Activated naive CD4-positive, alpha-beta T cell treated with anti-CD3 and anti-CD28 coated beads, Interleukin-2, amount 50 U/mL, for 16 hours (primary cell): ENCODE results near the gene IFNL4.
"Not testable (repeated sequence)": the region's sequence is repeated elsewhere in the genome, so short reads cannot be mapped to it uniquely, and the experiment has no call there.

Experiments used
- DNase-seq: peaks from one replicate; pipeline ENCODE4 v3.0.0-alpha.2; 2020

Gene IFNL4

GRCh38 chr19:39254531-39255345, 6.1 kb upstream of the IFNL4 start:
- DNase-seq, result no peak

DNA sequence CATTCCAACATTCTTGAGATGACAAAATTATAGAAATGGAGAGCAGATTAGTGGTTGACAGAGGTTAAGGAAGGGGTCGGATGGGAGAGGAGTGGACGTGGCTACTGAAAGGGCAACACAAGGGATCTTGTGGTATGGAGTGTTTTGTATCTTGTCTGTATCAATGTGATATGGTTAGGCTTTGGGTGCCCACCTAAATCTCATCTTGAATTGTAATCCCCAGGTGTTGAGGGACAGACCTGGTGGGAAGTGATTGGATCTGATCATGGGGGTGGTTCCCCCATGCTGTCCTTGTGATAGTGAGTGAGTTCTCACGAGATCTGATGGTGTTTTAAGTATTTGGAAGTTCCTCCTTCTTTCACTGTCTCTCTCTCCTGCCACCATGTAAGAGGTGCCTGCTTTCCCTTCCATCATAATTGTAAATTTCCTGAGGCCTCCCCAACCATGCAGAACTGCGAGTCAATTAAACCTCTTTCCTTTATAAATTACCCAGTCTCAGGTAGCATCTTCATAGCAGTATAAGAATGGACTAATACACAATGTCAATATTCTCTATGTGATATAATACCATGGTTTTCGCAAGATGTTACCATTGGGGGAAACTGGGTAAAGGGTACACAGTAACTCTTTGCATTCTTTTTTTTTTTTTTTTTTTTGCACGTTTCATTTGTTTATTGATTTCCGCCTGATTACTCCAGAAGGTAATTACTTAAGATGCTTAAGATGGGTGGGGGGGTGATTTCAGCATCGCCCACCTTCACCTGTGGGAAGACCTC, 4.9 kb upstream of the IFNL4 start:
- DNase-seq, result no peak

- DNase-seq, result no peak
Measured at GRCh38 chr19:39252458-39252857, 3.8 kb upstream of the IFNL4 start.

DNA sequence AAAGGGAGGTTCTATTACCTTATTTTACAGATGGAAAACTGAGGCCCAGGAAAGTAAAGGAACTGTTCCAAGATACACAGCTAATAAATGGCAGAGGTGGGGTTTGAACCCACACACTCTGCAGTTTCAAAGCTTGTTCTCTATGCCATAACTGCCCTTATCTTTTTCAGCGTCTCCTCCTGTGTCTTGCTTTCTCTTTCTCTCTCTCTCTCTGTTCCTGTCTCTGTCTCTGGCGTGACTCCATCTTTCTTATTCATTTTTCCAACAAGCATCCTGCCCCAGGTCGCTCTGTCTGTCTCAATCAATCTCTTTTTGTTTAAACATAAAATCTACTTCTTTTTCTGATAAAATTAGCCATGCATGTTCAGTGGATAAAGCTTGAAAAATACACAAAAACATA, 3.2 kb upstream of the IFNL4 start:
- DNase-seq, result no peak

- DNase-seq, result no peak
Measured at GRCh38 chr19:39251081-39251480, 2.4 kb upstream of the IFNL4 start.

- DNase-seq, result no peak
Measured at GRCh38 chr19:39247701-39248664, 673 bp downstream of the IFNL4 start.

GRCh38 chr19:39246951-39247669, 1.5 kb downstream of the IFNL4 start:
- DNase-seq, result peak; percentile 47

- DNase-seq, result not testable (repeated sequence)
Measured at GRCh38 chr19:39245166-39245565, 3.5 kb downstream of the IFNL4 start.

GRCh38 chr19:39244410-39245100, 4.1 kb downstream of the IFNL4 start, which contains the start of gene IFNL3:
Gene IFNL3, minus strand, starts transcription at chr19:39245006. Its CDS starts 39 bp downstream, at chr19:39244967.
- DNase-seq, result not testable (repeated sequence)

DNA sequence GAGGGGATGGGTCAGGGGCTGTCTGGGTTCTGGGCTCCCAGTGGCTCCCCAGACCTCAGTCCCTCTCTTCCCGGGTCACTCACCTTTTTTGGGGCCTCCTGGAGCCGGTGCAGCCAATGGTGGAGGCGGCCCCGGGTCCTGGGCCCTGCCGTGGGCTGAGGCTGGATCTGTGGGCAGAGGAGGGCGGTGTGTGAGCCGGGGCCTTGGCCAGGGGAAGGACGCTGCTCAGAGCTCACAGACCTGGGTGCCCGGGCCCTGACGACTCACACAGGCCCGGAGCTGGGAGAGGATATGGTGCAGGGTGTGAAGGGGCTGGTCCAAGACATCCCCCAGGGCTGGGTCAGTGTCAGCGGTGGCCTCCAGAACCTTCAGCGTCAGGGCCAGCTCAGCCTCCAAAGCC, 4.9 kb downstream of the IFNL4 start:
- not testable (repeated sequence) for DNase-seq

- DNase-seq, result no peak
Measured at GRCh38 chr19:39240421-39240820, 8.2 kb downstream of the IFNL4 start.

GRCh38 chr19:39238944-39239343, 9.7 kb downstream of the IFNL4 start:
- DNase-seq, result no peak

- DNase-seq, result no peak
Measured at GRCh38 chr19:39238209-39238608, 10.4 kb downstream of the IFNL4 start.

- DNase-seq, result peak; percentile 59
Measured at GRCh38 chr19:39237200-39238184, 11.2 kb downstream of the IFNL4 start.

DNA sequence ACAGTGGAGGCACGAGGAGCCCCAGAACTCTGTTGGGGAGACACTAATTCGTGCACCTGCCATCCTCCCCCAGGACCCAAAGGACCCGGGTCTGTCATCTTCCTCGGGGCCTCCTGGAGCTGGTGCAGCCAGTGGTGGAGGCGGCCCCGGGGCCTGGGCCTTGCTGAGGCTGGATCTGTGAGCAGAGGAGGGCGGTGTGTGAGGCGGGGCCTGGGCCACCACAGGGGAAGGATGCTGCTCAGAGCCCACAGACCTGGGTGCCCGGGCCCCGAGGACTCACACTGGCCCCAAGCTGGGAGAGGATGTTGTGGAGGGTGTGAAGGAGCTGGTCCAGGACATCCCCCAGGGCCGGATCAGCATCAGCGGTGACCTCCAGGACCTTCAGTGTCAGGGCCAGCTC, 12.1 kb downstream of the IFNL4 start:
- peak; percentile 20 for DNase-seq

DNA sequence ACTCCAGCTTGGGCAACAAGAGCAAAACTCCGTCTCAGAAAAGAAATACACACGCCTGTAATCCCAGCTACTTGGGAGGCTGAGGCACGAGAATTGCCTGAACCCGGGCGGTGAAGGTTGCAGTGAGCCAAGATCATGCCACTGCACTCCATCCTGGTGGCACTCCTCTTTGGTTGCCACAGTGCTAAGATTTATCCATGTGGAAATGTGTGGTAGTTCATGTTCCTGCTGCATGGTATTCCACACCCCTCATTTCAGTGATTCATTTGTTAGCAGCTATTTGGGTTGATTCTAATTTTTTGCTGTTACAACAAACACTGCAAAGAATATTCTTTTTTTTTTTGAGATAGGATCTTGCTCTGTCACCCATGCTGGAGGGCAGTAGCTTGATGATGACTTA, 15.9 kb downstream of the IFNL4 start:
- DNase-seq, result no peak

DNA sequence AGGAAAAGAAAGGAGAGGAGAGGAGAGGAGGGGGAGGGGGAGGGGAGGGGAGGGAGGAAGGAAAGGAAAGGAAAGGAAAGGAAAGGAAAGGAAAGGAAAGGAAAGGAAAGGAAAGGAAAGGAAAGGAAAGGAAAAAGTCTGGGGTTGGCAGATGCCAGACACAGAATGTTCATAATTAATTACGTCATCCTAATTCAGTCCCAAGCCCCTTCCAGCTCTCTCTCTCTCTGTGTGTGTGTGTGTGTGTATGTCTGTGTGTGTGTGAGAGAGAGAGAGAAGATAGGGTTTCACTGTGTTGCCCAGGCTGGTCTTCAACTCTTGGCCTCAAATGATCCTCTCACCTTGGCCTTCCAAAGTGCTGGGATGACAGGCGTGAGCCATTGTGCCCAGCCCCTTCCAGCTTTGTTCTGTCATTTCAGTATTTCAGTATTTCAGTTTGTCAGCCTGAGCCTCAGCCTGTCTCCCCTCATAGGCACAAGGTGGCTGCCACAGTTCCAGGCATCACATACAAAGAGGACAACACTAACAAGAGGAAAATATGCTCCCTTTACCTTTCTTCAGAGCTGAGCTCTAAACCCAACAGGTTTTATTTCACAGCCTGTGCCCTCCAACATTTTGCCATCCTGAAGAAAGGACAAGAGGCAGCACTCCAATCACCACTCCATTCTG, 18.4 kb downstream of the IFNL4 start:
- no peak for DNase-seq

DNA sequence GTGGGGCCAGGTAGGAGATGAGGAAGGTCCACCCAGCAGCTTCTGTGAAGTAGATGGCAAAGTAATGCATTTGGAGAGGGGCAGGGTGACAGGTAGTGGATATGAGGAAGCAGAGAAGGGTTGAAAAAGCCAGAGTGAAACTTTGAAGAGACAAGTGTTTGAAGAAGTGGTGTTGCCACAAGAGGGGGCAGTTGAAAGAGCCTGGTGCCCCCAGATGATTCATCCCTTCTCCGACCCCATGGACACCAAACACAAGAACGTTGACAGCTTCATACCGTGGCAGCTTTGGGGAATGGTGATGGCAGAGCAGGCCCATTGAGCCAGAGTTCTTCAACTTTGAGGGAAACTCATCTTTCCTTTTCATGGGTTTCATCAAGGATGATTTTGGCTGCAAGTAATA, 23.7 kb downstream of the IFNL4 start:
- DNase-seq, result no peak

DNA sequence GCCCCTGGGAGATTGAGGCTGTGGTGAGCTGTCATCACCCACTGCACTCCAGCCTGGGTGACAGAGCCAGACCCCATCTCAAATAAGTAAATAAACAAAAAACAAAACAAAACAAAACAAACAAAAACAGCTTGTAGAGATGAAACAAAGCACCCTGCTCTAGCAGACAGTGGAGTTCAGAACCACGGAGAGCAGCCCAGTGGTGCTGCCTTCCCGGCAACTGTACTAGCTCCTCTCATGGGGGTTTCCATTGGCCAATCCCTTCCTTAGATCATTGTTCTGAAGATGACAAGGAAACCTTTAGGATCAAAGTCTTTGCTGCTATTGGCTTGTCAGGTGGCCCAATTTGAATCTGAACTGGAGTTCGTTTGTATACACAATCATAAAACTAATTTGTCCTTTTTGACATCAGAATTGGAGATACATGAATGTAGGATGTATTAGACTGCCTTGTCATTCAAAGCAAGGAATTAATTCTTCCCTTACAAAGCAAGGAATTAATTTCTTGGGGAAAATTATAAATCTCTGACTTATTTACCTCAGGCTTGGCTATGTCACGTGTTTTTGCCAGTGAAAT, 24.9 kb downstream of the IFNL4 start:
- DNase-seq, result no peak
